OCI-LY3 (cell line): ENCODE measurements around the gene KHDC4.
"Not testable (repeated sequence)": the region's sequence is repeated elsewhere in the genome, so short reads cannot be mapped to it uniquely, and the experiment has no call there.

Source experiments
- EZH2phosphoT487 ChIP-seq: fragments of 200-600 bp; shearing (Covaris generic); IDR thresholded peaks from 2 replicates; pipeline ENCODE4 v1.6.1; 2018; ENCODE audit warnings: antibody characterized with exemption, mixed run types, low read depth
- TF ChIP-seq, protein P1 (sequence below): fragments of 200-600, 300-600 bp; sonication (generic); IDR thresholded peaks from 2 replicates; pipeline ENCODE4 v1.5.1; 2014; ENCODE audit warnings: antibody characterized with exemption, low read length, low read depth

DNA sequence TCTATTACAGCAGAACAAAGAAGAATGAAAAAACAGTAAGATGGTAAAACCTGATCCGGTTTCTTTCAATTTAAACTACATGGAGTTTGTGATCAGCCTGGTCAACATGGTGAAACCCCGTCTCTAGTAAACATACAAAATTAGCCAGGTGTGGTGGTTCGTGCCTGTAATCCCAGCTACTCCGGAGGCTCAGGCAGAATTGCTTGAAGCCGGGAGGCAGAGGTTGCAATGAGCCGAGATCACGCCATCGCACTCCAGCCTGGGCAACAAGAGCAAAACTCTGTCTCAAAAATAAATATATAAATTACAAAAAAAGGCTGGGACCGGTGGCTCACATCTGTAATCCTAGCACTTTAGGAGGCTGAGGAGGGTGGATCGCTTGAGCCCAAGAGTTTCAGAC, 3.5 kb downstream of the KHDC4 start:
- not testable (repeated sequence) for TF ChIP-seq EZH2phosphoT487
- TF ChIP-seq, protein P1, sequence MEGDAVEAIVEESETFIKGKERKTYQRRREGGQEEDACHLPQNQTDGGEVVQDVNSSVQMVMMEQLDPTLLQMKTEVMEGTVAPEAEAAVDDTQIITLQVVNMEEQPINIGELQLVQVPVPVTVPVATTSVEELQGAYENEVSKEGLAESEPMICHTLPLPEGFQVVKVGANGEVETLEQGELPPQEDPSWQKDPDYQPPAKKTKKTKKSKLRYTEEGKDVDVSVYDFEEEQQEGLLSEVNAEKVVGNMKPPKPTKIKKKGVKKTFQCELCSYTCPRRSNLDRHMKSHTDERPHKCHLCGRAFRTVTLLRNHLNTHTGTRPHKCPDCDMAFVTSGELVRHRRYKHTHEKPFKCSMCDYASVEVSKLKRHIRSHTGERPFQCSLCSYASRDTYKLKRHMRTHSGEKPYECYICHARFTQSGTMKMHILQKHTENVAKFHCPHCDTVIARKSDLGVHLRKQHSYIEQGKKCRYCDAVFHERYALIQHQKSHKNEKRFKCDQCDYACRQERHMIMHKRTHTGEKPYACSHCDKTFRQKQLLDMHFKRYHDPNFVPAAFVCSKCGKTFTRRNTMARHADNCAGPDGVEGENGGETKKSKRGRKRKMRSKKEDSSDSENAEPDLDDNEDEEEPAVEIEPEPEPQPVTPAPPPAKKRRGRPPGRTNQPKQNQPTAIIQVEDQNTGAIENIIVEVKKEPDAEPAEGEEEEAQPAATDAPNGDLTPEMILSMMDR = not testable (repeated sequence)
